GM12878 (cell line): ENCODE data around the gene NAA25. TPM values are rescaled to one million over a fixed set of nuclear protein-coding genes. Genes with fewer than 3 reads are reported as not detected.

ENCODE experiments used
- EZH2 ChIP-seq: IDR thresholded peaks from 2 replicates; pipeline ENCODE4 v1.6.1; 2012; ENCODE audit warnings: low read depth, mild to moderate bottlenecking, control low read depth, inconsistent platforms, low read length, borderline replicate concordance; ENCODE audit not compliant: control insufficient read depth
- MTA2 ChIP-seq: fragments of 450-650 bp; IDR thresholded peaks from 2 replicates; pipeline ENCODE4 v1.6.1; 2016; ENCODE audit warnings: low read depth, mild to moderate bottlenecking, moderate library complexity
- polyA plus RNA-seq, 11 experiments: library from polyadenylated mRNA; depleted of rRNA in 4 of 11; unstranded in 6 of 11; stranded (reverse) in 5 of 11; fragments of >200 nt; fragmentation: Nextera tagmentation in 4 of 11; fragmentation: Illumina TruSeq in 1 of 11; extraction: Ambion mirVana in 4 of 11; extraction: Trizol in 1 of 11; gene quantifications; 1 replicate in 1 of 11; 2 replicates in 10 of 11; pipeline versions ENCODE4 v1.2.1 to v1.2.3, GENCODE V29; 2011 to 2016; ENCODE audit warnings: inconsistent platforms in 2 of 11, missing spikeins in 2 of 11, low read depth in 1 of 11
- total RNA-seq, 4 experiments: library from RNA; depleted of rRNA in 3 of 4; stranded (reverse); fragments of >200 nt in 3 of 4; fragmentation: Illumina TruSeq in 1 of 4; extraction: Trizol in 1 of 4; gene quantifications; 2 replicates each; pipeline versions ENCODE4 v1.2.1 to v1.2.3, GENCODE V29; 2013 to 2021
- TF ChIP-seq, protein P1 (sequence below): fragments of 450-650 bp; IDR thresholded peaks from 2 replicates; pipeline ENCODE4 v1.6.1; 2016; ENCODE audit warnings: mild to moderate bottlenecking, moderate library complexity, borderline replicate concordance
- TF ChIP-seq, protein P2 (sequence below): IDR thresholded peaks from 2 replicates; pipeline ENCODE4 v1.6.1; 2011; ENCODE audit warnings: low read depth, low read length, improper control_type of control experiment, borderline replicate concordance
- TF ChIP-seq, protein P3 (sequence below): fragments of 450-650 bp; IDR thresholded peaks from 2 replicates; pipeline ENCODE4 v1.6.1; 2018; ENCODE audit warnings: borderline replicate concordance, mild to moderate bottlenecking; ENCODE audit not compliant: partially characterized antibody

Gene NAA25
- total and polyA plus RNA-seq, 10 of the 15 experiments (the other 5 are each of a cell fraction or from before 2014, with no cell fraction given) = 15.0 to 39.2 (median 29.4) TPM

DNA sequence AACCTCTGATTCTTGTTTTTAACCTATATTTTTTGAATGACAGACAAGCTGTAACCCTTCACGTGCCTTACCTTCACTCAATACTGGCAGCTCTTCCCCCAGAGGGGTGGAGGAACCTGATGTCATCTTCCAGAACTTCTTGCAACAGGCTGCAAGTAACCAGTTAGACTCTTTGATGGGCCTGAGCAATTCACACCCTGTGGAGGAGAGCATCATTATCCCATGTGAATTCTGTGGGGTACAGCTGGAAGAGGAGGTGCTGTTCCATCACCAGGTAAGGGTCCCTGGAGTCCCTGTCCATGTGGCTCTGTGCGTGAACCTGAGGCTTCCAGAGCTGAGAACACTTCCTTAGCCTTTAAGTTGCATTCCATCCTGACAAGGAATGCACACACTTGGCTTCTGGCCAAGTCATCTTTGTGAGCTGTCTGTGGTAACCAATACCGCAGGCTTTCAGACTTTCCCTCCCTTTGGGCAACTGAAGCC is 39.5 kb upstream of the NAA25 start (continued):
- TF ChIP-seq, protein P1, sequence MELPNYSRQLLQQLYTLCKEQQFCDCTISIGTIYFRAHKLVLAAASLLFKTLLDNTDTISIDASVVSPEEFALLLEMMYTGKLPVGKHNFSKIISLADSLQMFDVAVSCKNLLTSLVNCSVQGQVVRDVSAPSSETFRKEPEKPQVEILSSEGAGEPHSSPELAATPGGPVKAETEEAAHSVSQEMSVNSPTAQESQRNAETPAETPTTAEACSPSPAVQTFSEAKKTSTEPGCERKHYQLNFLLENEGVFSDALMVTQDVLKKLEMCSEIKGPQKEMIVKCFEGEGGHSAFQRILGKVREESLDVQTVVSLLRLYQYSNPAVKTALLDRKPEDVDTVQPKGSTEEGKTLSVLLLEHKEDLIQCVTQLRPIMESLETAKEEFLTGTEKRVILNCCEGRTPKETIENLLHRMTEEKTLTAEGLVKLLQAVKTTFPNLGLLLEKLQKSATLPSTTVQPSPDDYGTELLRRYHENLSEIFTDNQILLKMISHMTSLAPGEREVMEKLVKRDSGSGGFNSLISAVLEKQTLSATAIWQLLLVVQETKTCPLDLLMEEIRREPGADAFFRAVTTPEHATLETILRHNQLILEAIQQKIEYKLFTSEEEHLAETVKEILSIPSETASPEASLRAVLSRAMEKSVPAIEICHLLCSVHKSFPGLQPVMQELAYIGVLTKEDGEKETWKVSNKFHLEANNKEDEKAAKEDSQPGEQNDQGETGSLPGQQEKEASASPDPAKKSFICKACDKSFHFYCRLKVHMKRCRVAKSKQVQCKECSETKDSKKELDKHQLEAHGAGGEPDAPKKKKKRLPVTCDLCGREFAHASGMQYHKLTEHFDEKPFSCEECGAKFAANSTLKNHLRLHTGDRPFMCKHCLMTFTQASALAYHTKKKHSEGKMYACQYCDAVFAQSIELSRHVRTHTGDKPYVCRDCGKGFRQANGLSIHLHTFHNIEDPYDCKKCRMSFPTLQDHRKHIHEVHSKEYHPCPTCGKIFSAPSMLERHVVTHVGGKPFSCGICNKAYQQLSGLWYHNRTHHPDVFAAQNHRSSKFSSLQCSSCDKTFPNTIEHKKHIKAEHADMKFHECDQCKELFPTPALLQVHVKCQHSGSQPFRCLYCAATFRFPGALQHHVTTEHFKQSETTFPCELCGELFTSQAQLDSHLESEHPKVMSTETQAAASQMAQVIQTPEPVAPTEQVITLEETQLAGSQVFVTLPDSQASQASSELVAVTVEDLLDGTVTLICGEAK = no peak
- TF ChIP-seq, protein P2, sequence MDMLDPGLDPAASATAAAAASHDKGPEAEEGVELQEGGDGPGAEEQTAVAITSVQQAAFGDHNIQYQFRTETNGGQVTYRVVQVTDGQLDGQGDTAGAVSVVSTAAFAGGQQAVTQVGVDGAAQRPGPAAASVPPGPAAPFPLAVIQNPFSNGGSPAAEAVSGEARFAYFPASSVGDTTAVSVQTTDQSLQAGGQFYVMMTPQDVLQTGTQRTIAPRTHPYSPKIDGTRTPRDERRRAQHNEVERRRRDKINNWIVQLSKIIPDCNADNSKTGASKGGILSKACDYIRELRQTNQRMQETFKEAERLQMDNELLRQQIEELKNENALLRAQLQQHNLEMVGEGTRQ = no peak
- no peak for TF ChIP-seq MTA2
- no peak for TF ChIP-seq EZH2
- TF ChIP-seq, protein P3, sequence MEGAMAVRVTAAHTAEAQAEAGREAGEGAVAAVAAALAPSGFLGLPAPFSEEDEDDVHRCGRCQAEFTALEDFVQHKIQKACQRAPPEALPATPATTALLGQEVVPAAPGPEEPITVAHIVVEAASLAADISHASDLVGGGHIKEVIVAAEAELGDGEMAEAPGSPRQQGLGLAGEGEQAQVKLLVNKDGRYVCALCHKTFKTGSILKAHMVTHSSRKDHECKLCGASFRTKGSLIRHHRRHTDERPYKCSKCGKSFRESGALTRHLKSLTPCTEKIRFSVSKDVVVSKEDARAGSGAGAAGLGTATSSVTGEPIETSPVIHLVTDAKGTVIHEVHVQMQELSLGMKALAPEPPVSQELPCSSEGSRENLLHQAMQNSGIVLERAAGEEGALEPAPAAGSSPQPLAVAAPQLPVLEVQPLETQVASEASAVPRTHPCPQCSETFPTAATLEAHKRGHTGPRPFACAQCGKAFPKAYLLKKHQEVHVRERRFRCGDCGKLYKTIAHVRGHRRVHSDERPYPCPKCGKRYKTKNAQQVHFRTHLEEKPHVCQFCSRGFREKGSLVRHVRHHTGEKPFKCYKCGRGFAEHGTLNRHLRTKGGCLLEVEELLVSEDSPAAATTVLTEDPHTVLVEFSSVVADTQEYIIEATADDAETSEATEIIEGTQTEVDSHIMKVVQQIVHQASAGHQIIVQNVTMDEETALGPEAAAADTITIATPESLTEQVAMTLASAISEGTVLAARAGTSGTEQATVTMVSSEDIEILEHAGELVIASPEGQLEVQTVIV = no peak
